ENCODE data around the gene PEPD. TPM values are rescaled to one million over a fixed set of nuclear protein-coding genes. Genes with fewer than 3 reads are reported as not detected.

Gene PEPD
- total RNA-seq, 4 donors from 2014 or later: 33.9 to 57.0 (median 45.0) TPM

DNA sequence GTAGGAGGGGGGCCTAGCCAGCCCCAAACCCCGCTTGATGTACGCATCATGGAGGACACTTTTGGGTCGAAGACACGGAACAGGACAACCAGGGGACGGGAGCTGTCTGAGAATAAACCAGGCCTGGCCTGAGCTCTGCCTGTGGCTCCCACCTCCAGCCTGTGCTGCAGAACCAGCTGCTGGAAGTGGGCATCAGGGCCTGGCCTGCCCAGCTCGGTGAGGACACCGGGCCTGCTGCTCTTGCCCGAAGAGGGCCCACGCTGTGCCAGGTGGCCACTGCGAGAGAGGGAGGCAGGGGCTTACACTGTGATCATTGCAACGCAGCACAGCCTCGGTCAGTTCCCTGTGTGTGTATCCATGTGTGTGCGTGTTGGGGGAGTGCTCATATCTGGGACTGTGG, 113.5 kb downstream of the PEPD start:
- TF ChIP-seq, protein P1, sequence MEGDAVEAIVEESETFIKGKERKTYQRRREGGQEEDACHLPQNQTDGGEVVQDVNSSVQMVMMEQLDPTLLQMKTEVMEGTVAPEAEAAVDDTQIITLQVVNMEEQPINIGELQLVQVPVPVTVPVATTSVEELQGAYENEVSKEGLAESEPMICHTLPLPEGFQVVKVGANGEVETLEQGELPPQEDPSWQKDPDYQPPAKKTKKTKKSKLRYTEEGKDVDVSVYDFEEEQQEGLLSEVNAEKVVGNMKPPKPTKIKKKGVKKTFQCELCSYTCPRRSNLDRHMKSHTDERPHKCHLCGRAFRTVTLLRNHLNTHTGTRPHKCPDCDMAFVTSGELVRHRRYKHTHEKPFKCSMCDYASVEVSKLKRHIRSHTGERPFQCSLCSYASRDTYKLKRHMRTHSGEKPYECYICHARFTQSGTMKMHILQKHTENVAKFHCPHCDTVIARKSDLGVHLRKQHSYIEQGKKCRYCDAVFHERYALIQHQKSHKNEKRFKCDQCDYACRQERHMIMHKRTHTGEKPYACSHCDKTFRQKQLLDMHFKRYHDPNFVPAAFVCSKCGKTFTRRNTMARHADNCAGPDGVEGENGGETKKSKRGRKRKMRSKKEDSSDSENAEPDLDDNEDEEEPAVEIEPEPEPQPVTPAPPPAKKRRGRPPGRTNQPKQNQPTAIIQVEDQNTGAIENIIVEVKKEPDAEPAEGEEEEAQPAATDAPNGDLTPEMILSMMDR (IDR thresholded peaks at IDR 0.05 in 4 of 5, conservative IDR thresholded peaks at IDR 0.05 in 1 of 5): no peak
- TF ChIP-seq POLR2A (IDR thresholded peaks at IDR 0.05): no peak
- DNase-seq (no peak), ATAC-seq (no peak)
- no peaks in the 10 kb centered on the region for H3K9me3 ChIP-seq
- no peak overlapping the region for H3K4me3 ChIP-seq
- no peaks in the 10 kb centered on the region for H3K36me3 ChIP-seq
- H3K27ac ChIP-seq: no peak overlapping the region
- intact Hi-C loops (cut with DNase I; ENCODE audit: low total_unique reads): no loop called here
- peaks cover 0 to 7% of the 10 kb centered on the region in 2 donors for H3K4me1 ChIP-seq
- H3K27me3 ChIP-seq: no peaks in the 10 kb centered on the region
- in situ Hi-C loops (cut with MboI; ENCODE audit: low sequenced_read_pairs in 4 of 4): loop anchor here in 3 of 4 donors (5.0 kb wide), 1 partner anchor 171 kb away; no protein-coding TSS in a partner anchor

GRCh38 chr19:33407716-33408115, 113.9 kb downstream of the PEPD start:
- TF ChIP-seq POLR2A (IDR thresholded peaks at IDR 0.05): no peak
- TF ChIP-seq, protein P1 (IDR thresholded peaks at IDR 0.05 in 4 of 5, conservative IDR thresholded peaks at IDR 0.05 in 1 of 5): no peak
- H3K4me1 ChIP-seq: peaks cover 0 to 7% of the 10 kb centered on the region in 2 donors
- intact Hi-C loops (cut with DNase I; ENCODE audit: low total_unique reads) (loop anchor here (1.0 kb wide), 1 partner anchor 166 kb away; no protein-coding TSS in a partner anchor), in situ Hi-C loops (cut with MboI; ENCODE audit: low sequenced_read_pairs in 4 of 4) (loop anchor here in 3 of 4 donors (5.0 kb wide), 1 partner anchor 170 kb away; no protein-coding TSS in a partner anchor)
- H3K4me3 ChIP-seq: no peak overlapping the region
- H3K27ac ChIP-seq: no peak overlapping the region
- H3K36me3 ChIP-seq: no peaks in the 10 kb centered on the region
- DNase-seq (no peak), ATAC-seq (no peak)
- no peaks in the 10 kb centered on the region for H3K9me3 ChIP-seq
- H3K27me3 ChIP-seq: no peaks in the 10 kb centered on the region

DNA sequence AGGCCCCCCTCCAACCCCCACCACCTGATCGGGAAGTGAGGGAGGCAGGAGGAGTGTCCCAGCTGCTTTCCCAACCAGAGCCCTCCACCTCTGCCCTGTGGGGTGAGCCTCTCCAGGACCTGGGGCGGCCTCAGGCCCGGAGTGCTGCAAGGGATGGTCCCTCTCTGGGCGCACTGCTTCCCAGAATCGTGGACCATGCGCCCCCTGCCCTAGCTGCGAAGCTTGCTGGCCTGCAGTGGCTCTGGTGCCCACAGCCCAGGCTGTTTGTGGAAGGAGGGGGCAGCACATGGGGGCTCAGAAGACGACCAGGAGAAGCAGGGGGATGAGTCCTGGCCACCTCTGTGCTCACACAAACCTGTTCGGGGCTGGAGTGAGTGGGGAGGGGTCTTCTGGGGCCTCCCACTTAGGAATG, 114.4 kb downstream of the PEPD start:
- Histone ChIP-seq H3K9me3 (no peaks in the 10 kb centered on the region), H3K27ac (no peak overlapping the region), H3K36me3 (no peaks in the 10 kb centered on the region), H3K27me3 (no peaks in the 10 kb centered on the region), H3K4me1 (peaks cover 0 to 7% of the 10 kb centered on the region in 2 donors), H3K4me3 (no peak overlapping the region)
- ATAC-seq (peak in 1 of 2 donors; percentile 9), DNase-seq (no peak)
- intact Hi-C loops (cut with DNase I; ENCODE audit: low total_unique reads): loop anchor here (1.0 kb wide), 1 partner anchor 166 kb away; no protein-coding TSS in a partner anchor
- in situ Hi-C loops (cut with MboI; ENCODE audit: low sequenced_read_pairs in 4 of 4): loop anchor here in 3 of 4 donors (5.0 kb wide), 1 partner anchor 170 kb away; no protein-coding TSS in a partner anchor
- no peak for TF ChIP-seq POLR2A (IDR thresholded peaks at IDR 0.05)
- TF ChIP-seq, protein P1 (IDR thresholded peaks at IDR 0.05 in 4 of 5, conservative IDR thresholded peaks at IDR 0.05 in 1 of 5): peak in 2 of 5 experiments; percentile 8 to 16

GRCh38 chr19:33406521-33407139, 115.0 kb downstream of the PEPD start:
- Histone ChIP-seq H3K4me3 (no peak overlapping the region), H3K4me1 (peaks cover 0 to 7% of the 10 kb centered on the region in 2 donors), H3K9me3 (no peaks in the 10 kb centered on the region), H3K36me3 (no peaks in the 10 kb centered on the region), H3K27me3 (no peaks in the 10 kb centered on the region), H3K27ac (no peak overlapping the region)
- ATAC-seq (peak; percentile 49 to 80), DNase-seq (peak in 1 of 2 donors; percentile 60)
- intact Hi-C loops (cut with DNase I; ENCODE audit: low total_unique reads): loop anchor here (1.0 kb wide), 1 partner anchor 165 kb away; no protein-coding TSS in a partner anchor
- in situ Hi-C loops (cut with MboI; ENCODE audit: low sequenced_read_pairs in 4 of 4): loop anchor here in 3 of 4 donors (5.0 kb wide), 1 partner anchor 169 kb away; no protein-coding TSS in a partner anchor
- TF ChIP-seq POLR2A (IDR thresholded peaks at IDR 0.05): no peak
- TF ChIP-seq, protein P1 (IDR thresholded peaks at IDR 0.05 in 4 of 5, conservative IDR thresholded peaks at IDR 0.05 in 1 of 5): peak; percentile 91 to 98 (median 97)
